Activated CD4-positive, CD25-positive, alpha-beta regulatory T cell treated with anti-CD3 and anti-CD28 coated beads, Interleukin-2, amount 50 U/mL, for 72 hours (primary cell): Measurements from ENCODE around the gene KRT6A.

Experiments used
- DNase-seq: peaks from one replicate; pipeline ENCODE4 v3.0.0; 2021

KRT6A gene

GRCh38 chr12:52493172-52493571 lies at the start of gene KRT6A:
Gene KRT6A (minus strand): TSS chr12:52493257. CDS start chr12:52493188, 69 bp downstream.
- DNase-seq = no peak

DNA sequence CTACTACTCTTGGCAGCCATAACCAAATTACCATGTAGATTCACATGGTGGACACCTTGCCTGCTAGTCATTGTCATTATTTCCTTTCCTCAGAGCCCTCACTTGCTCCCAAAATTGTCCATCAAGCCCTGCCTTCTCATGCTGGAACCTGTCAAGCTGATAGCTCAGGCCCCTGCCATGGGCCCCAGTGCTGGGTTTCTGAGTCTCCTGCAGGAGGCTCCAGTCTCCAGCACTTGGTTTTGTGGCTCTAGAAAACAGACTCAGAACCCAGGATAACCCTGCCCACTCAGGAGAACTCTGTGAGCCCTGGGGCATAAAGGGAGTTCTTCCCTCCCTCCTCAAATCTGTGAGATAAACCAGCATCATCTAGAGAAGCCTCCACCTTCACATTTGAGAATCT lies 49.1 kb upstream of the KRT6A start:
- DNase-seq = no peak

- DNase-seq = no peak
Measured at GRCh38 chr12:52541709-52542108, 48.7 kb upstream of the KRT6A start.

GRCh38 chr12:52540531-52540930 lies 47.5 kb upstream of the KRT6A start:
- DNase-seq = no peak

DNA sequence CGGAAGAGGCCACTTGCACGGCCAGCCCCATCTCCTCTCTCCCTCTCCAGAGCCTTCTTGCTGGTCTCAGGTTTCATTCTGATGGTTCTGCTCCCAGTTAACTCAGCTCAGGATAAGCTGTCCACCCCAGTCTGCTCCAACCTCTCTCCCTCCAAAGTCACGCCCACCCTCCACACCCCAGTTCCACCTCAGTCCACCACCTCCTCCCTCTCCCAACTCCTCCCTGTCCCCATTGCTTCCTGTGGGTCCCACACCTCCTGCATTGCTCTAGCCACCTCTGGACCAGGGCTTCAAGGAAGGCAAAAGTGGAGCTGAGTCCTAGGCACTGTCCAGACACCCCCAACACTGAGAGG lies 46.7 kb upstream of the KRT6A start:
- no peak for DNase-seq

GRCh38 chr12:52539083-52539820 lies 46.2 kb upstream of the KRT6A start:
- no peak for DNase-seq

GRCh38 chr12:52537101-52537500 lies 44.0 kb upstream of the KRT6A start:
- no peak for DNase-seq

GRCh38 chr12:52535574-52535973 lies 42.5 kb upstream of the KRT6A start:
- no peak for DNase-seq

DNA sequence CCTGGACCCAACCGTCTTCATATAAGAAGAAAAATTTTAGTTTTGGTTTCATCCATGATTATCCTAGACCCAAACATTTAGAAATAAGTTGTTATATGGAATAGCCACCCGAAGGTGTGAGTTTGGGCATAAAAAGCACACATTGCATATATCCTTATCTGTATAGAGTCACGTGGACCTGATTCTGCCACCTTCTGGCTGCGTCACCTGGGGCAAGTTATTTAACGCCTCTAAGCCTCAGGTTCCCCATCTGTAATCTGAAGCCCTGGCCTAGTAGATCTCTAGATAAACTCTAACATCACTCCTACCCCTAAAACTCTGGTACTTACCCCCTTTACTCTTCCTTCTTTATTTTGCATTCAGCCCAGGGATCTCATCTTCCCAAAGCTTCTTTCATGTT lies 41.4 kb upstream of the KRT6A start:
- DNase-seq = no peak

GRCh38 chr12:52533686-52534470 lies 40.8 kb upstream of the KRT6A start:
- no peak for DNase-seq

DNA sequence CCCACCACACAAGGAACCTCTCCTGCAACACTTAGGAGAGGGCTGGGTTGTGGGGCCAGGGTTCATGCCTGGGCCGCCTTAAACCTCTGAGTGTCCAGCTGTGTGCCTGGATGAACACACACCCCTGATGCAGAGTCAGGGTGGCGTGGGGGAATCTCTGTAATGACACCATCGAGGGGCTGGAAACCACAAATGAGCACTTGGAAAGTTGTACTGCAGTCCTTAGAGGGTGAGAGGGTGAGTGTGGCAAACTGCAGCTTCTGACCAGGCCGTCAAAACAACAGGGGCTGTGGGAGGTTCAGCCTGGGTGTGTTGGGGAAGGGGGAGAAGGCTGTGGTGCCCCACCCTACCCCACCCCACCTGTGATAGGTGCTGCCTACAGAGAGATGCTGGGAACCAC lies 39.6 kb upstream of the KRT6A start:
- no peak for DNase-seq

- DNase-seq = no peak
Measured at GRCh38 chr12:52531566-52532300, 38.7 kb upstream of the KRT6A start.

DNA sequence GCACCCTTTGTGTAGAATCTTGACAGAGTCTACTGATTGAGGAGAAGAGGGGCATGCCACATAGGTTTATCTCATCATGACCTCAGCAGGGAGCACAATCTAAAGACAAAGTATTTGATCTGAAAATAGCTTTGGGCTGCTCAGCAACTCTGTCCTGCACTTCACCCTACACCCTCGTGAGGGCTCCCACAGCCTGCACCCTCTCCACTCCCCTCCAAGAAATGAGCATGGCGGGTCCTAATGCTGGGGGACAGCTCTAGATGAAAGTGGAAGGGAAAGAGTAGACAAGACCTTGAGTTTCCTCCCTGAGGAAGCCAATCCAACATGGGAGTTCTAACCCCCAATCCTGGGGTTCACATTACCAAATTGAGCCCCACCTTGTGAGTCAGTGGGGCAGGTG lies 37.8 kb upstream of the KRT6A start:
- DNase-seq = no peak

DNA sequence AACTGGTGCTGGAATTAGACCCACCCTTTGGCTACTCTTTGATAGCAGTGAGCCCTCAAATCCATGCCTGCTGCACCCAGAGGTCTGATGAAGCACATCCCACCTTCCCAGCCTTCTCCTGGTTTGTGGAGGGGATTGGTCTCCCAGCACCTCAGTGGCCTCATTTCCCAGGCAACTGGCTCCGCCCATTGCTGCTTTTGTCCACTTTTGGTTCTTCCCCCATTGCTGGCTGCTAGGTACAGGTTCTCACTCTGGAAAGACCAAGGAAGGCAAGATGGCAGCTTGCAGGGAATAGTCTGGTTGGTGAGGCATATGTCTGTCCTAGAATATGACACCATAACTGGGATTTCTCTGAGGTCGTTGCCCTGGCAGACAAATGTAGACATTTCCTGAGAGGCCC lies 37.3 kb upstream of the KRT6A start:
- DNase-seq = no peak

- no peak for DNase-seq
Measured at GRCh38 chr12:52529846-52530245, 36.8 kb upstream of the KRT6A start.

GRCh38 chr12:52529417-52529816 lies 36.4 kb upstream of the KRT6A start:
- DNase-seq = no peak

DNA sequence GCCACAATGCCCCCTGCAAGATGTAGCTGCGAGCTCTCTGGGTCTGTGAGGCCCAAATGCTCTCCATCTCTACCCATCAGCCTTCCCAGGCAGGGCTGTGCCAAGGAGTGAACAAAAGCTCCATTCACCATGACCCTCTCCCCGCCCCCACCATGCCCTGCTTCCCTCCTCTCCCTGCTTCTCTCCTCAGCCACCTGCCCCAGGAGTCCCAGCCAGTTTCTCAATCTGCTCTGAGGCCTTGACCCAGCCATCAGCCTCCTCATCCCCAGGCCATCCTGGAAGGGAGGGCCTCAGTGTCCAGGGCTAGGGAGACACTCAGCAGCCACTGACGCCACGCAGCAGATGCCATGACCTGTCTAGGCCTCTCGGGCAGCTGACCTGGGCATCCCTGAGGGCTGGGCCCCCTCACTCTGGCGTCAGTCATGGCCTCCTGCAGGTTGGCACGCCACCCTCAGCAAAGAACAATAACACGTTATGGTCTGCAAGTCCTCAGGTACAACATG lies 35.6 kb upstream of the KRT6A start:
- DNase-seq = no peak

DNA sequence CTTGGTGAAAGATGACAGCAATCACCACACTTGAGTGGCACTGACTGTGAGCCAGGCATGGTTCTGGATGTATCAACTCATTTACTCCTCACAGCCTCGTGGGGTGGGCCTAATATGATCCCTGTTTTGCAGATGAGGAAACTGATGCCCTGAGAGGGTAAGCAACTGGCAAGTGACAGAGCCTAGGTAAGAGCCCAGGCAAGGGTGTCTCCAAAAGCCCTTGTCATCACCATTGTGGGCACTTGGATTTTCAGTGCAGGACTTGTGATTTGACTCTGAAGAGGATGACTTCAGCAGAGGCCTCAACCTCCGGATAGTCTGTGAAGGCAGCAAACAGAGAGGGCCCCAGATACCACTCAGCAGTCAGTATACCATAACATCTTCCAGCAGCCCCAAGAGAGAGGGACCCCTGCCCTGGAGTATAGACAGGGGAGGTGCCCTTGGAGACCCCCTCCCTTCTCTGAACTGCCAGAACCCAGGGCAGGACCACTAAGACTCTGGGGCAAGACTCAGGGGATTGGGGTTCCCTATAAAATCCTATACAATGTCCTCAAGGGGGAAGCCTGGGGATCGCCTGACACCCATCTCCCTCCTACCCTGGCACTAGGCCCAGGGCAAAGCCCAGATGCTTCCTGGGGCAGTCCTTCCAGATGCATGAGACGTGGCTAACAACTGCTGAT lies 34.2 kb upstream of the KRT6A start:
- no peak for DNase-seq

DNA sequence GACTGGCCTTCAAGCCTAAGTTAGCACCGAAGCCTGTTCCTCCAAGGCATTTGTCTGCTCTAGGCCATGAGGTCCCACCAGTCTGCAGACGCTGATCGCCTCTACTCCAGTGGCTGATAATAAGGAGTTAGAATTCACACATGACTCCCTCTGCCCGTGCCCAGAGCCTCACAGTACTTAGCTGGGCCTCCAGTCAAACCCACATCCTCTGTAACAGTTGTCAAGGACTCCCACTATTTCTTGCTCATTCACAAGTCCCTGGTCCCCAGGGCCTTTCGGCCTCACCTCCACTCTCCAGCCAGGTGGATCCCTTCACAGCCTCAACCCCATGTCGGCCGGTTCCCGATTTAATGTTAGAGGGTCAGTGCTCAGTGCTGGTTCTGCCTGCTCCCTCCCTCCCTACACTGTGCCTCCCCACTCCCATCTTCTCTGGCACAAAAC lies 33.5 kb upstream of the KRT6A start:
- DNase-seq = no peak

- DNase-seq = no peak
Measured at GRCh38 chr12:52525661-52526499, 32.8 kb upstream of the KRT6A start.

DNA sequence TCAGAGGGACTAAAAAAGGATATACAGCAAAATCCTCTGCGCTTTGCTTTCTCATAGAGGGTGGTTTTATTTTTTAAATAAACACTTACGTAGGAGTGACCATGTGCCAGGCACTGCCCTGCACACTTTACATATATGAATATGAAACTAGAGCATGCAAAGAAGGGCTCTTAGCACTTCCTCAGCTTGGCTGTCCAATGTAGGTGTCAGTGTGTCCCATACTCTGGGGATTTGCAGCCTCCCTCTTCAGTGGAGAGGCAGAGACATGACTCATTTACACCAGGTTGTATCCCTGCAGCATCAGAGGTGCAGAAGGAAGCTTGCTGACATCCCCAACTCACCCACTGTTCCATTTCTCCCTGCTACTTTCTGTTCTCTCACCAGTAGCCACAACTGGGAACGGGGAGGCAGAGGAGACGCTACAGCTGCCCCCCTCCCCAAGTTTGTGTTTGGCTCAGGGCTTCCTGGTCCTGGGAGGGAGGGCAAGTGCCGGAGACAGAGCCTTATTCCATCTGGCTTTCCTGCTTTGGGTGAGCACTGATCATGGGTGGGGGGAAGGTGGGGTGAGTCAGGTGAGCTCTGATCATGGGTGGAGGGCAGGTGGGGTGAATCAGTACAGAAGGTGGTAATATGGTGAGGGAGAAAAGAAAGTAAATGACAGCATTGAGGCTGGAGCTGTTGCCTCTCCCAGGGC lies 32.0 kb upstream of the KRT6A start:
- no peak for DNase-seq
